ENCODE measurements around the gene MPV17L2. TPM values are rescaled to one million over a fixed set of nuclear protein-coding genes. Genes with fewer than 3 reads are reported as not detected.

MPV17L2 gene
- total RNA-seq, 4 donors from 2014 or later, result 8.5 to 29.3 (median 20.2) TPM

DNA sequence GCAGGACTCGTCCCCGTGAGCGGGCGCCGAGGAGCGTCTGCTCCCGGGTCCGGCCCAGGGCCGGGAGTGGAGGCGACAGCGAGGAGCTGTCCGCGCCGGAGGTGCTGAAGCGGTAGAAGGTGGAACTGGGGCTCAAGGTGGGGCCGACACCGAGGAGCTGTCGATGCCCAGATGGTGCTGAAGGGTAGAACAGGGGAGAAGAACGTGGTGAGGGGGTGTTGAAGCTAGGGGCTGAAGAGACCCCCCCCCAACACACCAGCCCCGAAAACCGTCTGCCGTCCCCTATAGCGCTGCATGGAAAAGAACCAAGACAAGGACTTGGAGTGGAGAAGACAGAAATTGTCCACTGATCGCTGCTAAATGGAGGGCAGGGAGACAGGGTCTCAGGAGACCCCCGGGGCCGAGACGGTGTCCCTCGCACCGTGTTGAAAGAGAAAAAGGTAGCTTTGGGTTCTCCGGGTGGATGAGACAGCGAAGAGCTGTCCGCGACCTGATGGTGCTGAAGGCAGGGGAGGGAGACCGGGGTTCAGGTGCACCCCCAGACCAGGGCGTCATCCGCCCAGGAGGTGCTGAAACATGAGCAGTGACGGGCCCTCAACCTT lies 40.3 kb downstream of the MPV17L2 start:
- TF ChIP-seq, protein P1, sequence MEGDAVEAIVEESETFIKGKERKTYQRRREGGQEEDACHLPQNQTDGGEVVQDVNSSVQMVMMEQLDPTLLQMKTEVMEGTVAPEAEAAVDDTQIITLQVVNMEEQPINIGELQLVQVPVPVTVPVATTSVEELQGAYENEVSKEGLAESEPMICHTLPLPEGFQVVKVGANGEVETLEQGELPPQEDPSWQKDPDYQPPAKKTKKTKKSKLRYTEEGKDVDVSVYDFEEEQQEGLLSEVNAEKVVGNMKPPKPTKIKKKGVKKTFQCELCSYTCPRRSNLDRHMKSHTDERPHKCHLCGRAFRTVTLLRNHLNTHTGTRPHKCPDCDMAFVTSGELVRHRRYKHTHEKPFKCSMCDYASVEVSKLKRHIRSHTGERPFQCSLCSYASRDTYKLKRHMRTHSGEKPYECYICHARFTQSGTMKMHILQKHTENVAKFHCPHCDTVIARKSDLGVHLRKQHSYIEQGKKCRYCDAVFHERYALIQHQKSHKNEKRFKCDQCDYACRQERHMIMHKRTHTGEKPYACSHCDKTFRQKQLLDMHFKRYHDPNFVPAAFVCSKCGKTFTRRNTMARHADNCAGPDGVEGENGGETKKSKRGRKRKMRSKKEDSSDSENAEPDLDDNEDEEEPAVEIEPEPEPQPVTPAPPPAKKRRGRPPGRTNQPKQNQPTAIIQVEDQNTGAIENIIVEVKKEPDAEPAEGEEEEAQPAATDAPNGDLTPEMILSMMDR (IDR thresholded peaks at IDR 0.05), result no peak
- no peak for TF ChIP-seq POLR2A (IDR thresholded peaks at IDR 0.05)
- no peak for DNase-seq (ENCODE audit: low spot score in 2 of 2)
- intact Hi-C loops (cut with DNase I; ENCODE audit: low total_unique reads), result no loop called here
- WGBS, 2 donors, result 21 to 24% methylated on average over 37 of the region's 37 CpGs
- no peak overlapping the region for H3K4me3 ChIP-seq (ENCODE audit: low read depth, poor library complexity, severe bottlenecking)

DNA sequence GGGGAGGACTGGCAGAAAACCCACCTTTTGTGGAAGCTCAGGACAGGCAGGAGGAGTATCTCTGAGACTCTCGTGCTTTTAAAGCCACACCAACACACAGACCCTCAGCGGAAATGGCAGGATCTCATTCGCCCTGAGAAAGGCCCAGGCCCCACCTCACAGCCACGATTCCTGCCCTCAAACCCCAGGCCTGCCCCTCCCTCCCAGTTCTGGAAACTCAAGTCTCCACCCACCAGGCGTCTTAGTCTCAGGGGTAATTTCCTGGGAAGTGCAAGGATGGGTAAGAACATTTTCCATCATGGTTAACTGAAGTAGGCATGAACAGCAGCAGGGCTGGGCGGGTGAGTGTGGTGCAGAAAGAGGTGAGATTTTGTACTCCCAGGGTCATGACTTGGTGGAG lies 41.2 kb downstream of the MPV17L2 start:
- DNase-seq (ENCODE audit: low spot score in 2 of 2), result no peak
- no peak overlapping the region for H3K4me3 ChIP-seq (ENCODE audit: low read depth, poor library complexity, severe bottlenecking)
- intact Hi-C loops (cut with DNase I; ENCODE audit: low total_unique reads), result no loop called here
- TF ChIP-seq, protein P1 (IDR thresholded peaks at IDR 0.05), result no peak
- no peak for TF ChIP-seq POLR2A (IDR thresholded peaks at IDR 0.05)
- WGBS, 2 donors, result 35 to 40% methylated on average over 6 of the region's 6 CpGs

DNA sequence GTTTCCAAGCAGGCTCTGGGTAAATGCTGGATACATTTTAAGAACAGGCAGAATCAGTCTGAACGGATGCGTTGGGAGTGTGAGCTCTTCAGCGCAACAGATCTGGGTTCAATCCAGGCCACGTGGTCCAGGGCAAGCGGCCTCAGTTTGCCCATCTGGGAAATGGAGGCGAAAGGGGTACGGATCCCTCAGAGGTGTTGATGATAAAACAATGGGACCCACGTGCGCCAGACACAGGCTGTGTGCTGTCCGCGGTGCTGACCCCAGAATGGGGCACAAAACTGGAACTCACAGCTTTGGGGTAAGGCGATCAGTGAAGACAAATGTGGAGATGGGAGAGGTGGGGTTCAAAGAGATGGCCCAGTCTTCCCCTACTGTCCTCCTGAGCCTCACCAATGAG lies 46.3 kb downstream of the MPV17L2 start:
- no peak overlapping the region for H3K4me3 ChIP-seq (ENCODE audit: low read depth, poor library complexity, severe bottlenecking)
- TF ChIP-seq POLR2A (IDR thresholded peaks at IDR 0.05), result no peak
- TF ChIP-seq, protein P1 (IDR thresholded peaks at IDR 0.05), result no peak
- no peak for DNase-seq (ENCODE audit: low spot score in 2 of 2)
- intact Hi-C loops (cut with DNase I; ENCODE audit: low total_unique reads), result no loop called here
- 25 to 29% methylated on average over 12 of the region's 12 CpGs for WGBS, 2 donors

DNA sequence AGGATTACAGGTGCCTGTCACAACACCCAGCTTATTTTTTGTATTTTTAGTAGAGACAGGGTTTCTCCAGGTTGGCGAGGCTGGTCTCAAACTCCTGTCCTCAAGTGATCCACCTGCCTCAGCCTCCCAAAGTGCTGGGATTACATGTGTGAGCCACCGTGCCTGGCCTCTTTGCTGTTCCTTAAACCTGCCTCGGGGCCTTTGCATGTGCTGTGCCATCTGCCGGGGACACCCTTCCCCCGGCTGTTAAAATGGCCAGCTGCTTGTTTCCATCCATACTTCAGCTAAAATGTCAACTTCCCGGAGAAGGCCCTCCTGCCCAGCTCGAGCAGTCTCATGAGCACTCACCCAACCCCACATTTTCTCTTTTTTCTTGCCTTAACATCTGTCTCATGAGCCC lies 52.3 kb downstream of the MPV17L2 start:
- TF ChIP-seq POLR2A (IDR thresholded peaks at IDR 0.05), result no peak
- TF ChIP-seq, protein P1 (IDR thresholded peaks at IDR 0.05), result no peak
- intact Hi-C loops (cut with DNase I; ENCODE audit: low total_unique reads), result no loop called here
- H3K4me3 ChIP-seq (ENCODE audit: low read depth, poor library complexity, severe bottlenecking), result no peak overlapping the region
- 71 to 80% methylated on average over 7 of the region's 7 CpGs for WGBS, 2 donors
- no peak for DNase-seq (ENCODE audit: low spot score in 2 of 2)

Other genes starting within 250 kb of the MPV17L2 start
- gene KCNN1, start 226.1 kb upstream of the MPV17L2 start, total RNA-seq, result under 1 TPM in 1 of 4 donors, not detected in 3; 0.36 TPM
- gene ARRDC2, start 185.0 kb upstream of the MPV17L2 start, total RNA-seq, result 10 to 100 TPM; 54.1 to 92.8 (median 73.5) TPM
- gene IL12RB1, start 106.3 kb upstream of the MPV17L2 start, total RNA-seq, result under 1 TPM in 2 of 4 donors, not detected in 2; 0.34 to 0.58 TPM
- gene MAST3, start 95.4 kb upstream of the MPV17L2 start, total RNA-seq, result 10 to 100 TPM; 12.9 to 19.8 (median 17.0) TPM
- 10 to 100 TPM in 3 of 4 donors, 1 to 10 TPM in 1; 8.3 to 39.4 (median 32.2) TPM for gene PIK3R2, start 40.1 kb upstream of the MPV17L2 start, total RNA-seq
- gene IFI30, start 19.4 kb upstream of the MPV17L2 start, total RNA-seq, result 100 to 1,000 TPM in 2 of 4 donors, 10 to 100 TPM in 2; 39.1 to 214 (median 98.3) TPM
- gene RAB3A, start 10.8 kb downstream of the MPV17L2 start, total RNA-seq, result 1 to 10 TPM in 3 of 4 donors, under 1 TPM in 1; 0.91 to 2.7 (median 2.1) TPM
- under 1 TPM in 1 of 4 donors, not detected in 3; 0.29 TPM for gene PDE4C, start 33.2 kb downstream of the MPV17L2 start, total RNA-seq
- gene IQCN, start 81.2 kb downstream of the MPV17L2 start, total RNA-seq, result 1 to 10 TPM in 3 of 4 donors, under 1 TPM in 1; 0.97 to 5.9 (median 3.1) TPM
- gene JUND, start 88.4 kb downstream of the MPV17L2 start, total RNA-seq, result 100 to 1,000 TPM; 337 to 886 (median 413) TPM
- gene LSM4, start 129.9 kb downstream of the MPV17L2 start, total RNA-seq, result 100 to 1,000 TPM in 2 of 4 donors, 10 to 100 TPM in 2; 59.7 to 149 (median 105) TPM
- gene PGPEP1, start 147.4 kb downstream of the MPV17L2 start, total RNA-seq, result 1 to 10 TPM; 2.4 to 7.1 (median 4.8) TPM
- gene GDF15, start 192.9 kb downstream of the MPV17L2 start, total RNA-seq, result 1 to 10 TPM in 2 of 4 donors, under 1 TPM in 1, not detected in 1; 0.49 to 5.1 (median 4.5) TPM
- 1 to 10 TPM in 3 of 4 donors, not detected in 1; 1.2 to 3.4 (median 2.2) TPM for gene LRRC25, start 204.4 kb downstream of the MPV17L2 start, total RNA-seq
- gene SSBP4, start 226.2 kb downstream of the MPV17L2 start, total RNA-seq, result 10 to 100 TPM; 28.8 to 42.0 (median 36.0) TPM
- 10 to 100 TPM; 16.9 to 29.9 (median 22.3) TPM for gene ISYNA1, start 244.9 kb downstream of the MPV17L2 start, total RNA-seq

Data from lower leg skin (tissue), 4 donors.